B cell (primary cell): Measurements from ENCODE around the gene COX14. TPM values are rescaled to one million over a fixed set of nuclear protein-coding genes. Genes with fewer than 3 reads are reported as not detected.

Experiments
- ATAC-seq: fragments of 200-7000 bp; cut with Tn5 transposase; one replicate; pipeline ENCODE4 v1.10.0; 2021; ENCODE audit warnings: low read depth, mild to moderate bottlenecking, moderate number of reproducible peaks, moderate library complexity
- CTCF ChIA-PET: fragments of 350-600 bp; sonication (Branson Sonifier 250); formaldehyde crosslinking; loops from one replicate; lab custom pipeline; 2021; ENCODE audit warnings: antibody characterized with exemption, inconsistent platforms; lab: Charles Lee
- POLR2A ChIA-PET: fragments of 350-600 bp; sonication (Branson Sonifier 250); formaldehyde crosslinking; loops from one replicate; lab custom pipeline; 2021; ENCODE audit warnings: antibody characterized with exemption; lab: Charles Lee
- DNase-seq: peaks from one replicate; pipeline ENCODE4 v3.0.0; 2013
- H2AFZ ChIP-seq: 2 replicates; pipeline ENCODE4 v1.6.1; 2012; ENCODE audit warnings: mild to moderate bottlenecking, low read depth, low read length; ENCODE audit not compliant: insufficient read depth, poor library complexity, severe bottlenecking
- H3K27ac ChIP-seq, 2 donors: 1 replicate in 1 of 2; 2 replicates in 1 of 2; pipeline ENCODE4 v1.5.1; 2012 to 2013; ENCODE audit warnings: low read length in 2 of 2, mild to moderate bottlenecking in 2 of 2, moderate library complexity in 1 of 2
- H3K27me3 ChIP-seq, 4 experiments: fragments of 200-600 bp in 1 of 4; sonication (generic) in 1 of 4; replicated peaks in 1 of 4; 1 replicate in 2 of 4; 2 replicates in 2 of 4; pipeline versions ENCODE4 v1.6.1 to v1.7.0; 2013 to 2016; ENCODE audit warnings: low read length in 3 of 4, mild to moderate bottlenecking in 2 of 4, mixed read lengths in 1 of 4, moderate library complexity in 1 of 4; ENCODE audit not compliant: insufficient read depth in 4 of 4, control insufficient read depth in 3 of 4; ENCODE audit errors: control extremely low read depth in 1 of 4
- H3K36me3 ChIP-seq, 2 experiments: replicated peaks in 1 of 2; 1 replicate in 1 of 2; 2 replicates in 1 of 2; pipeline versions ENCODE4 v1.6.1 to v1.7.1; 2013; ENCODE audit warnings: low read length in 1 of 2; ENCODE audit not compliant: insufficient read depth in 2 of 2, control insufficient read depth in 1 of 2; ENCODE audit errors: control extremely low read depth in 1 of 2, extremely low read depth in 1 of 2
- H3K4me1 ChIP-seq, 2 donors: fragments of 200-600 bp in 1 of 2; sonication (generic) in 1 of 2; 1 replicate in 1 of 2; 2 replicates in 1 of 2; pipeline versions ENCODE4 v1.5.1 to v1.6.1; 2013 to 2017; ENCODE audit warnings: low read length in 2 of 2; ENCODE audit not compliant: control insufficient read depth in 2 of 2, insufficient read depth in 2 of 2
- H3K4me2 ChIP-seq: replicated peaks from 2 replicates; pipeline ENCODE3; 2012; ENCODE audit warnings: mild to moderate bottlenecking, low read depth, low read length; ENCODE audit not compliant: poor library complexity, severe bottlenecking
- H3K4me3 ChIP-seq, 5 experiments: fragments of 200-600 bp in 1 of 5; sonication (generic) in 1 of 5; 1 replicate in 3 of 5; 2 replicates in 2 of 5; pipeline versions ENCODE4 v1.5.1 to v1.7.0; 2011 to 2016; ENCODE audit warnings: low read length in 4 of 5, mild to moderate bottlenecking in 4 of 5, low read depth in 2 of 5, control low read depth in 1 of 5, moderate library complexity in 1 of 5; ENCODE audit not compliant: insufficient read depth in 1 of 5; ENCODE audit errors: control extremely low read depth in 1 of 5, extremely low read depth in 1 of 5
- H3K79me2 ChIP-seq: fragments of 200-600 bp; sonication (generic); one replicate; pipeline ENCODE4 v1.6.0; 2016; ENCODE audit warnings: low read length; ENCODE audit not compliant: control insufficient read depth, insufficient read depth
- H3K9ac ChIP-seq: fragments of 200-600 bp; sonication (generic); 2 replicates; pipeline ENCODE4 v1.6.1; 2017; ENCODE audit warnings: mild to moderate bottlenecking, low read length, moderate library complexity
- H3K9me3 ChIP-seq, 3 donors: one replicate each; pipeline versions ENCODE4 v1.6.1 to v1.7.1; 2013; ENCODE audit warnings: low read length in 2 of 3; ENCODE audit not compliant: control insufficient read depth in 2 of 3, insufficient read depth in 1 of 3; ENCODE audit errors: control extremely low read depth in 1 of 3
- H4K20me1 ChIP-seq: 2 replicates; pipeline ENCODE4 v1.6.0; 2012; ENCODE audit warnings: mild to moderate bottlenecking, low read length; ENCODE audit not compliant: insufficient read depth, control insufficient read depth, poor library complexity, severe bottlenecking
- H3K27ac Mint-ChIP-seq: one replicate; pipeline ENCODE4 v1.8.0; 2021; ENCODE audit warnings: mixed read lengths
- H3K27me3 Mint-ChIP-seq: one replicate; pipeline ENCODE4 v1.8.0; 2021; ENCODE audit warnings: mixed read lengths
- H3K4me1 Mint-ChIP-seq: one replicate; pipeline ENCODE4 v1.8.0; 2021; ENCODE audit warnings: mixed read lengths
- H3K4me3 Mint-ChIP-seq: one replicate; pipeline ENCODE4 v1.8.0; 2021; ENCODE audit warnings: mixed read lengths
- H3K9me3 Mint-ChIP-seq: one replicate; pipeline ENCODE4 v1.8.0; 2022; ENCODE audit warnings: mixed read lengths; ENCODE audit not compliant: insufficient read depth
- EZH2 ChIP-seq: IDR thresholded peaks from 2 replicates; pipeline ENCODE4 v1.6.1; 2012; ENCODE audit warnings: borderline replicate concordance, low read depth, mild to moderate bottlenecking, moderate library complexity, low read length; ENCODE audit not compliant: insufficient read depth, poor library complexity, severe bottlenecking
- WGBS: methylation state at CpG from one replicate; pipeline ENCODE4 v1.1.5; 2013; ENCODE audit warnings: missing lambda C conversion rate; ENCODE audit not compliant: insufficient coverage; 5-methylcytosine and 5-hydroxymethylcytosine counted together
- intact Hi-C: fragments of 100-400 bp; cut with micrococcal nuclease; formaldehyde crosslinking; loops from one replicate; pipeline ENCODE4 v1.10.0; 2022
- polyA plus RNA-seq: library from polyadenylated mRNA; depleted of rRNA; stranded (reverse); fragments of >200 nt; gene quantifications from 2 replicates; pipeline ENCODE4 v1.2.3, GENCODE V29; 2012
- total RNA-seq, 2 donors: library from RNA; stranded (reverse); fragments of 120-200 nt in 1 of 2; gene quantifications; 1 replicate in 1 of 2; 2 replicates in 1 of 2; pipeline versions ENCODE4 v1.2.3 to v1.2.4, GENCODE V29; 2013 to 2022
- TF ChIP-seq, protein P1 (sequence below): fragments of 200-600 bp; IDR thresholded peaks from one replicate; pipeline ENCODE4 v1.8.0; 2022; ENCODE audit warnings: antibody characterized with exemption, mild to moderate bottlenecking

COX14 gene
- total and polyA plus RNA-seq, 2 donors (not counting 1 experiment from before 2014, with no cell fraction given), result 31.8 to 60.4 TPM

- POLR2A ChIA-PET, result interaction anchor here (0.6 kb wide), 1 partner anchor 9 kb away, joined by 4 read pairs; no protein-coding TSS in a partner anchor
- peaks cover 4% of the 10 kb centered on the region for H3K4me1 Mint-ChIP-seq
- Histone ChIP-seq H2AFZ (no peak overlapping the region), H3K4me3 (no peak overlapping the region), H3K27me3 (peaks cover 0 to 8% (median 1%) of the 10 kb centered on the region in 4 experiments), H4K20me1 (no peaks in the 10 kb centered on the region), H3K4me2 (no peak overlapping the region), H3K79me2 (no peaks in the 10 kb centered on the region), H3K4me1 (peaks cover 0 to 5% of the 10 kb centered on the region in 2 donors), H3K36me3 (no peaks in the 10 kb centered on the region), H3K9ac (no peak overlapping the region), H3K9me3 (no peaks in the 10 kb centered on the region), H3K27ac (no peak overlapping the region)
- no peak for TF ChIP-seq EZH2
- TF ChIP-seq, protein P1, sequence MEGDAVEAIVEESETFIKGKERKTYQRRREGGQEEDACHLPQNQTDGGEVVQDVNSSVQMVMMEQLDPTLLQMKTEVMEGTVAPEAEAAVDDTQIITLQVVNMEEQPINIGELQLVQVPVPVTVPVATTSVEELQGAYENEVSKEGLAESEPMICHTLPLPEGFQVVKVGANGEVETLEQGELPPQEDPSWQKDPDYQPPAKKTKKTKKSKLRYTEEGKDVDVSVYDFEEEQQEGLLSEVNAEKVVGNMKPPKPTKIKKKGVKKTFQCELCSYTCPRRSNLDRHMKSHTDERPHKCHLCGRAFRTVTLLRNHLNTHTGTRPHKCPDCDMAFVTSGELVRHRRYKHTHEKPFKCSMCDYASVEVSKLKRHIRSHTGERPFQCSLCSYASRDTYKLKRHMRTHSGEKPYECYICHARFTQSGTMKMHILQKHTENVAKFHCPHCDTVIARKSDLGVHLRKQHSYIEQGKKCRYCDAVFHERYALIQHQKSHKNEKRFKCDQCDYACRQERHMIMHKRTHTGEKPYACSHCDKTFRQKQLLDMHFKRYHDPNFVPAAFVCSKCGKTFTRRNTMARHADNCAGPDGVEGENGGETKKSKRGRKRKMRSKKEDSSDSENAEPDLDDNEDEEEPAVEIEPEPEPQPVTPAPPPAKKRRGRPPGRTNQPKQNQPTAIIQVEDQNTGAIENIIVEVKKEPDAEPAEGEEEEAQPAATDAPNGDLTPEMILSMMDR, result no peak
- DNase-seq, result no peak
- H3K4me3 Mint-ChIP-seq, result no peak overlapping the region
- H3K9me3 Mint-ChIP-seq, result no peaks in the 10 kb centered on the region
- H3K27me3 Mint-ChIP-seq, result peaks cover 22% of the 10 kb centered on the region
- ATAC-seq, result no peak
- WGBS, result 67% methylated on average over 5 of the region's 5 CpGs
- CTCF ChIA-PET, result interaction anchor here (0.5 to 15.9 kb wide), 10 partner anchors 10 to 200 kb away, joined by 4 to 343 read pairs (median 8); partner anchors contain the start of genes CERS5 and SMARCD1
- intact Hi-C loops, result no loop called here
- no peak overlapping the region for H3K27ac Mint-ChIP-seq
Observed at GRCh38 chr12:50066402-50066801, 45.6 kb upstream of the COX14 start.

DNA sequence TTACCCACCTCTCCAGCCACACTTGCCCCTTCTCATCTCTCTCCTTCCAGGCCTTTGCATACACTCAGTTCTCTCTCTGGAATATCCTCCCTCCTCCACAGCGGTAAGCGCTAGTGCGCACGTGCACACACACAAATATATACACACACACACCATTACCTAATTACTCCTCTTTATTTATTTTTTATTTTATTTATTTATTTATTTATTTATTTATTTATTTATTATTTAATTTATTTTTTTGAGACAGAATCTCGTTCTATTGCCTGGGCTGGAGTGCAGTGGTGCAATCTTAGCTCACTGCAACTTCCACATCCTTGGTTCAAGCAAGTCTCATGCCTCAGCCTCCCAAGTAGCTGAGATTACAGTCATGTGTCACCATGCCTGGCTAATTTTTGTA is 43.0 kb upstream of the COX14 start:
- WGBS, result no CpG with 5 or more reads among the region's 5 CpGs
- Histone ChIP-seq H3K4me2 (no peak overlapping the region), H3K4me3 (no peak overlapping the region), H4K20me1 (no peaks in the 10 kb centered on the region), H2AFZ (no peak overlapping the region), H3K36me3 (no peaks in the 10 kb centered on the region), H3K4me1 (peaks cover 0 to 5% of the 10 kb centered on the region in 2 donors), H3K9ac (no peak overlapping the region), H3K9me3 (no peaks in the 10 kb centered on the region), H3K79me2 (no peaks in the 10 kb centered on the region), H3K27me3 (peaks cover 0 to 4% (median 0%) of the 10 kb centered on the region in 4 experiments), H3K27ac (no peak overlapping the region)
- DNase-seq (no peak), ATAC-seq (no peak)
- Mint-ChIP-seq H3K27ac (no peak overlapping the region), H3K27me3 (peaks cover 15% of the 10 kb centered on the region), H3K9me3 (no peaks in the 10 kb centered on the region), H3K4me1 (peaks cover 4% of the 10 kb centered on the region), H3K4me3 (no peak overlapping the region)
- intact Hi-C loops, result no loop called here
- ChIA-PET CTCF (interaction anchor here (0.8 to 15.9 kb wide), 9 partner anchors 8 to 202 kb away, joined by 3 to 343 read pairs (median 16); partner anchors contain the start of genes CERS5 and SMARCD1), POLR2A (no interaction called here)
- TF ChIP-seq, protein P1, result no peak
- no peak for TF ChIP-seq EZH2
